GM23338 (cell line): ENCODE data around the gene NSF. TPM values are rescaled to one million over a fixed set of nuclear protein-coding genes. Genes with fewer than 3 reads are reported as not detected.
"Not testable (repeated sequence)": the region's sequence is repeated elsewhere in the genome, so short reads cannot be mapped to it uniquely, and the experiment has no call there.

Experiments used
- ATAC-seq: fragments of 200-7000 bp; cut with Tn5 transposase; 3 replicates; pipeline ENCODE4 v1.9.1; 2020
- DNase-seq: peaks from one replicate; pipeline ENCODE4 v3.0.0-alpha.2; 2015; ENCODE audit warnings: low spot score
- H2AFZ ChIP-seq: fragments of 200-600 bp; sonication (generic); 2 replicates; pipeline ENCODE4 v1.8.0; 2016; ENCODE audit warnings: antibody characterized with exemption, mild to moderate bottlenecking, moderate library complexity
- H3F3A ChIP-seq: fragments of 200-600 bp; sonication (generic); replicated peaks from 2 replicates; pipeline ENCODE4 v1.8.0; 2017; ENCODE audit warnings: antibody characterized with exemption, mixed run types, low read depth
- H3K27ac ChIP-seq: fragments of 200-600 bp; sonication (generic); 2 replicates; pipeline ENCODE4 v1.6.1; 2016; ENCODE audit warnings: low read depth
- H3K27me3 ChIP-seq: fragments of 200-600 bp; sonication (generic); 2 replicates; pipeline ENCODE4 v1.8.0; 2016; ENCODE audit warnings: mild to moderate bottlenecking, mixed run types, moderate library complexity; ENCODE audit not compliant: insufficient read depth
- H3K36me3 ChIP-seq: fragments of 200-600 bp; sonication (generic); 2 replicates; pipeline ENCODE4 v1.8.0; 2016; ENCODE audit warnings: mild to moderate bottlenecking; ENCODE audit not compliant: insufficient read depth
- H3K4me1 ChIP-seq: fragments of 200-600 bp; sonication (generic); 2 replicates; pipeline ENCODE4 v1.8.0; 2016; ENCODE audit warnings: mild to moderate bottlenecking, moderate library complexity; ENCODE audit not compliant: insufficient read depth
- H3K4me2 ChIP-seq: fragments of 200-600 bp; sonication (generic); 2 replicates; pipeline ENCODE4 v1.7.1; 2017; ENCODE audit warnings: mixed run types
- H3K4me3 ChIP-seq: fragments of 200-600 bp; sonication (generic); 2 replicates; pipeline ENCODE4 v1.6.1; 2016; ENCODE audit warnings: mixed run types
- H3K79me2 ChIP-seq: fragments of 200-600 bp; sonication (generic); replicated peaks from 2 replicates; pipeline ENCODE4 v1.8.0; 2017; ENCODE audit warnings: mild to moderate bottlenecking; ENCODE audit not compliant: insufficient read depth
- H3K9me2 ChIP-seq: fragments of 200-600 bp; sonication (generic); 2 replicates; pipeline ENCODE4 v1.8.0; 2017; ENCODE audit not compliant: insufficient read depth
- H4K20me1 ChIP-seq: fragments of 200-600 bp; sonication (generic); replicated peaks from 2 replicates; pipeline ENCODE4 v1.8.0; 2017; ENCODE audit warnings: mild to moderate bottlenecking; ENCODE audit not compliant: insufficient read depth
- H3K27ac Mint-ChIP-seq: 2 replicates; pipeline ENCODE4 v1.8.0; 2020; ENCODE audit warnings: inconsistent platforms, mild to moderate bottlenecking, moderate library complexity, mixed read lengths
- H3K27me3 Mint-ChIP-seq: 3 replicates; pipeline ENCODE4 v1.8.0; 2022; ENCODE audit warnings: low read depth, mild to moderate bottlenecking, moderate library complexity, mixed read lengths, inconsistent platforms; ENCODE audit not compliant: insufficient read depth, poor library complexity
- H3K36me3 Mint-ChIP-seq: 3 replicates; pipeline ENCODE4 v1.8.0; 2021; ENCODE audit warnings: low read depth, mild to moderate bottlenecking, inconsistent platforms, moderate library complexity, mixed read lengths
- H3K4me1 Mint-ChIP-seq: 3 replicates; pipeline ENCODE4 v1.8.0; 2020; ENCODE audit warnings: mild to moderate bottlenecking, inconsistent platforms, mixed read lengths
- H3K4me3 Mint-ChIP-seq: 3 replicates; pipeline ENCODE4 v1.8.0; 2021; ENCODE audit warnings: moderate library complexity, mild to moderate bottlenecking, inconsistent platforms, mixed read lengths
- H3K9me3 Mint-ChIP-seq: 3 replicates; pipeline ENCODE4 v1.8.0; 2020; ENCODE audit warnings: moderate library complexity, mild to moderate bottlenecking, inconsistent platforms, mixed read lengths
- CREB1 ChIP-seq: fragments of 250-450 bp; sonication (Bioruptor Pico); IDR thresholded peaks from 2 replicates; pipeline ENCODE4 v1.5.0; 2020; ENCODE audit warnings: low read depth, mild to moderate bottlenecking, moderate library complexity
- ETS1 ChIP-seq: IDR thresholded peaks from 2 replicates; pipeline ENCODE4 v1.6.1; 2016; ENCODE audit warnings: antibody characterized with exemption
- EZH2 ChIP-seq: fragments of 200-600 bp; sonication (generic); IDR thresholded peaks from one replicate; pipeline ENCODE4 v1.8.0; 2017; ENCODE audit warnings: antibody characterized with exemption, mild to moderate bottlenecking, low read depth; ENCODE audit not compliant: unreplicated experiment
- EZH2phosphoT487 ChIP-seq: fragments of 200-600 bp; sonication (generic); IDR thresholded peaks from one replicate; pipeline ENCODE4 v1.8.1; 2018; ENCODE audit warnings: antibody characterized with exemption; ENCODE audit not compliant: unreplicated experiment
- JUNB ChIP-seq: IDR thresholded peaks from one replicate; pipeline ENCODE4 v1.6.1; 2016; ENCODE audit warnings: antibody characterized with exemption; ENCODE audit not compliant: unreplicated experiment
- REST ChIP-seq: IDR thresholded peaks from one replicate; pipeline ENCODE4 v1.6.1; 2018; ENCODE audit warnings: antibody characterized with exemption; ENCODE audit not compliant: unreplicated experiment
- ZNF114 ChIP-seq: fragments of 250-450 bp; sonication (Bioruptor Pico); IDR thresholded peaks from 2 replicates; pipeline ENCODE4 v1.5.0; 2020; ENCODE audit warnings: mild to moderate bottlenecking, moderate library complexity
- ZNF331 ChIP-seq: fragments of 250-450 bp; sonication (Bioruptor Pico); IDR thresholded peaks from 2 replicates; pipeline ENCODE4 v1.5.0; 2020; ENCODE audit warnings: low read depth, mild to moderate bottlenecking, moderate library complexity
- ZNF462 ChIP-seq: fragments of 250-450 bp; sonication (Bioruptor Pico); IDR thresholded peaks from 2 replicates; pipeline ENCODE4 v1.5.0; 2020; ENCODE audit warnings: mild to moderate bottlenecking, moderate library complexity
- polyA plus RNA-seq: library from polyadenylated mRNA; unstranded; fragments of >200 nt; fragmentation: Nextera tagmentation; extraction: Ambion mirVana; gene quantifications from 2 replicates; pipeline ENCODE4 v1.2.1, GENCODE V29; 2016
- total RNA-seq: library from RNA; depleted of rRNA; stranded (reverse); fragments of >200 nt; shearing (Covaris generic); gene quantifications from 2 replicates; pipeline ENCODE4 v1.2.3, GENCODE V29; 2014

Gene NSF
- total and polyA plus RNA-seq, 2 experiments from 2014 or later, result 12.5 to 26.5 TPM

DNA sequence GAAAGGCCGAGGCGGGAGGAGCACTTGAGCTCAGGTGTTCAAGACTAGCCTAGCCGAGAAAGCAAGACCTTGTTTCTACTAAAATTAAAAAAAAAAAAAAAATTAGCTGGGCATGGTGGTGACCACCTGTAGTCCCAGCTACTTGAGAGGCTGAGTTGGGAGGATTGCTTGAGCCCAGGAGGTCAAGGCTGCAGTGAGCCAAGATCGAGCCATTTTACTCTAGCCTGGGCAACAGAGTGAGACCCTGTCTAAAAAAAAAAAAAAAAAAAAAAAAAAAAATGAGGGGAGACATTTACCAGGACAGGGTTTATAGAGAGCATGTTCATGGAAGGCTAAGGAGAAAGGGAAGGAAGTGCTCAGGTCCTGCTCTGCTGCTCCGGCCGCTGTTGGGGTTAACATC lies 202.6 kb downstream of the NSF start:
- H3K9me3 Mint-ChIP-seq, result peaks cover 10% of the 10 kb centered on the region; the same call in 2 of the 3 replicates
- H3K27ac Mint-ChIP-seq, ATAC-seq, H3K79me2 ChIP-seq, H3K36me3 Mint-ChIP-seq, H3K4me3 Mint-ChIP-seq, H3F3A ChIP-seq, H3K27ac ChIP-seq, DNase-seq, H3K4me1 ChIP-seq, H3K4me3 ChIP-seq, H3K4me2 ChIP-seq, H3K36me3 ChIP-seq, H4K20me1 ChIP-seq, H2AFZ ChIP-seq, H3K9me2 ChIP-seq: not testable (repeated sequence)
- peaks cover 16% of the 10 kb centered on the region for H3K4me1 Mint-ChIP-seq
- peaks cover 44% of the 10 kb centered on the region for H3K27me3 Mint-ChIP-seq
- H3K27me3 ChIP-seq, result peaks cover 32% of the 10 kb centered on the region

DNA sequence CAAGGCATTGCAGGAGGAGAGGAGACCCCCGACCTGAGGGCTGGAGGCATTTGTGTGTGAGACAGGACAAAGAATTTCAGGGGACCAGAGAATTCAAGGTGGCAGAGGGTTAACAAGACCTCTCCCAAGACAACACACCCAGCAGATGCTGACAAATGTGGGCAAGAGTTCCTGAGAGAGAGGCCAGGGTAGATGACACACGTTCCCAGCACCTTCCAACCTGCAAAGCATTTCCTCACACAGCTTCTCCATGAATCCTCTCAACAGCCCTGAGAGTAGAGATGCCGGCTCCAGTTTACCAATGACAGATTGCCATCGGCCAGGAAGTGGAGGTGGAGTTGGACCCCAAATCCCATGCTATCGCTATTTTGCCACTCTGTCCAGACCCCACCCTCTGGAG lies 203.1 kb downstream of the NSF start:
- Histone ChIP-seq H3K36me3 (no peaks in the 10 kb centered on the region), H3K27ac (no peak overlapping the region), H2AFZ (no peak overlapping the region), H3K4me3 (no peak overlapping the region), H3K79me2 (no peaks in the 10 kb centered on the region), H3K4me2 (no peak overlapping the region), H3K27me3 (peaks cover 32% of the 10 kb centered on the region), H3K4me1 (no peaks in the 10 kb centered on the region), H3K9me2 (no peaks in the 10 kb centered on the region), H3F3A (0 out of 2 replicates have a peak, but pooled peaks cover 4% of the 10 kb centered on the region), H4K20me1 (no peaks in the 10 kb centered on the region; the same call in 1 of the 2 replicates)
- H3K27ac Mint-ChIP-seq, result no peak overlapping the region
- H3K27me3 Mint-ChIP-seq, result peaks cover 40% of the 10 kb centered on the region
- H3K4me1 Mint-ChIP-seq, result peaks cover 16% of the 10 kb centered on the region
- no peak for ATAC-seq
- peaks cover 4% of the 10 kb centered on the region; the same call in 1 of the 3 replicates for H3K36me3 Mint-ChIP-seq
- H3K4me3 Mint-ChIP-seq, result no peak overlapping the region
- peaks cover 10% of the 10 kb centered on the region; the same call in 2 of the 3 replicates for H3K9me3 Mint-ChIP-seq
- DNase-seq, result no peak
- TF ChIP-seq ETS1, result no peak
- TF ChIP-seq EZH2, result no peak
- TF ChIP-seq EZH2phosphoT487, result no peak
- TF ChIP-seq CREB1 (CRISPR knock-in tag), result no peak
- no peak for TF ChIP-seq ZNF331 (CRISPR knock-in tag)
- no peak for TF ChIP-seq ZNF114 (CRISPR knock-in tag)
- TF ChIP-seq JUNB, result no peak
- TF ChIP-seq REST, result no peak
- no peak for TF ChIP-seq ZNF462
